Kidney (tissue), 14 donors: Measurements from ENCODE around the gene SLC25A36. TPM values are rescaled to one million over a fixed set of nuclear protein-coding genes. Genes with fewer than 3 reads are reported as not detected.

Source experiments
- DNase-seq, 5 donors: peaks; one replicate each; pipeline ENCODE4 v3.0.0-alpha.2; 2013 to 2020
- FAIRE-seq: peaks from 2 replicates; lab custom pipeline; 2012; peaks lifted over from hg19 to GRCh38; lab: Jason Lieb, UNC
- H3K27ac ChIP-seq, 2 donors: one replicate each; pipeline ENCODE4 v1.7.0; 2013; ENCODE audit warnings: low read depth in 2 of 2, low read length in 2 of 2, inconsistent platforms in 1 of 2
- H3K27me3 ChIP-seq: one replicate; pipeline ENCODE4 v1.7.1; 2013; ENCODE audit warnings: low read length, inconsistent platforms; ENCODE audit not compliant: control insufficient read depth, insufficient read depth
- H3K36me3 ChIP-seq, 3 donors: one replicate each; pipeline versions ENCODE4 v1.7.0 to v1.7.1; 2013; ENCODE audit warnings: low read length in 3 of 3, control low read depth in 1 of 3, inconsistent platforms in 1 of 3; ENCODE audit not compliant: insufficient read depth in 3 of 3, control insufficient read depth in 2 of 3
- H3K4me1 ChIP-seq, 3 donors: one replicate each; pipeline versions ENCODE4 v1.7.0 to v1.7.1; 2013; ENCODE audit warnings: low read length in 3 of 3, inconsistent platforms in 1 of 3, low read depth in 1 of 3; ENCODE audit not compliant: control insufficient read depth in 2 of 3, insufficient read depth in 2 of 3
- H3K4me3 ChIP-seq, 3 donors: one replicate each; pipeline versions ENCODE4 v1.7.0 to v1.8.1; 2013; ENCODE audit warnings: low read length in 3 of 3, control low read depth in 1 of 3, inconsistent platforms in 1 of 3
- H3K9ac ChIP-seq, 3 donors: one replicate each; pipeline versions ENCODE4 v1.7.0 to v1.7.1; 2013; ENCODE audit warnings: low read length in 3 of 3, control low read depth in 1 of 3, inconsistent platforms in 1 of 3
- H3K9me3 ChIP-seq, 3 donors: one replicate each; pipeline versions ENCODE4 v1.7.0 to v1.7.1; 2013; ENCODE audit warnings: low read length in 3 of 3, control low read depth in 1 of 3, inconsistent platforms in 1 of 3; ENCODE audit not compliant: control insufficient read depth in 2 of 3, insufficient read depth in 1 of 3
- CTCF ChIP-seq: IDR thresholded peaks from 3 replicates; pipeline ENCODE4 v1.5.1; 2012; ENCODE audit warnings: mild to moderate bottlenecking, moderate library complexity, borderline replicate concordance; ENCODE audit not compliant: insufficient read depth; ENCODE audit errors: extremely low read depth
- intact Hi-C: fragments of 100-400 bp; cut with DNase I; formaldehyde crosslinking; loops from one replicate; pipeline ENCODE4 v1.11.1; 2022
- polyA plus RNA-seq: library from polyadenylated mRNA; stranded (reverse); fragments of 350-450 nt; fragmentation: Illumina TruSeq; extraction: RNeasy Lipid Tissue Mini Kit (QIAGEN cat#74804); gene quantifications from one replicate; pipeline ENCODE4 v1.2.3, GENCODE V29; 2014; ENCODE audit warnings: low read depth, low replicate concordance; ENCODE audit not compliant: insufficient read depth
- total RNA-seq: library from RNA; stranded (reverse); fragmentation: NEBNext Ultra II Directional; extraction: Animal tissue kit (Norgen Biotek cat#: 25700); gene quantifications from one replicate; pipeline ENCODE4 v1.2.1, GENCODE V29; 2021
- donor health status: control.
- donor health status: control.
- donor health status: control.
- donor health status: control.
- donor health status: control.
- donor health status: DM: yes; HTN: yes; CAD: no.
- donor health status: Normal renal cell carcinoma (clear cell type).

The SLC25A36 gene
- total and polyA plus RNA-seq, 2 donors from 2014 or later: 20.0 to 78.1 TPM

DNA sequence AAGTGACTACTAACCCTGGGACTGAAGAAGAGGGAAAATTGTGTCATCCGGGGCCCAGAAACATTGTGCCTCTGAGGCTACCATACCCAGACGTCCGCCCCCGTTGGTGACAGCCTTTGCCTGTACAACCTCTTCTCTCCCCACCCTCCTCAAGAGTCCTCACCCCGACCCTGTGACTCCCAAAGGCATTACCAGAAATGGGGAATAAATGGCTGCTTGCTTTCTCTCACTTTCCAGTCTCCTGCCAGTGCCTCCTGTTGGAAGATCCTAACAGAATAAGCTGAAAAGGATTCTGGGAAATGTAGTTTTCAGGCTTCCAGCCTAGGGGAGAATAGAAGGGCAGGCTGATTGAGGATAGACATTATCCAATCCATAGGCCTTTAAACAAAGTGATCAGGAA is 30.8 kb upstream of the SLC25A36 start:
- Histone ChIP-seq H3K27me3 (no peaks in the 10 kb centered on the region), H3K27ac (no peak overlapping the region), H3K9ac (no peak overlapping the region), H3K36me3 (no peaks in the 10 kb centered on the region), H3K4me1 (no peaks in the 10 kb centered on the region), H3K9me3 (no peaks in the 10 kb centered on the region), H3K4me3 (peak overlapping the region; percentile 18 to 54 (median 45))
- no peak for TF ChIP-seq CTCF
- intact Hi-C loops: no loop called here
- no peak for FAIRE-seq
- peak in 3 of 5 donors; percentile 22 to 49 (median 42) for DNase-seq

DNA sequence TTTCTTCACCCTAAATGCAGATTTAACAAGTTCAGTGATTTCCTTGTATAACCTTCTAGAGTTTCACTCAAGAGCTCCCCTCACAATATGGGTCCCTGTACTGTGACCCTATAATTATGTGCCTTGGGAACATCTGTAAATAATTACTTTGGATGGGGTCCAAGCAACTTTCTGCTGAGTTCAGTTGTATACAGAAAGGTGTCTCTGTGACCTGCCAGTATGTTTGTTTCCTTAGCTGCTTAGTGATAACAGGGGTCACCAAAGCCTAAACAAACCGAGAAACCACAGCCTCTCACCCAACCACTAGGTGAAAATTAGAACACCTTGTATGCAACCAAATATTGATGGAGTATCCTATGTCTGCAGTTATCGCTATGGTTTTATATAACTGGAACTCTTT is 29.8 kb upstream of the SLC25A36 start:
- peak in 2 of 5 donors; percentile 22 to 29 for DNase-seq
- no peak for FAIRE-seq

GRCh38 chr3:140913728-140914127 is 27.9 kb upstream of the SLC25A36 start:
- TF ChIP-seq CTCF: no peak
- H3K4me3 ChIP-seq: no peak overlapping the region
- no peaks in the 10 kb centered on the region for H3K4me1 ChIP-seq
- H3K36me3 ChIP-seq: no peaks in the 10 kb centered on the region
- no peak overlapping the region for H3K9ac ChIP-seq
- DNase-seq (no peak), FAIRE-seq (no peak)
- no peak overlapping the region for H3K27ac ChIP-seq
- intact Hi-C loops: no loop called here
- H3K9me3 ChIP-seq: no peaks in the 10 kb centered on the region
- no peaks in the 10 kb centered on the region for H3K27me3 ChIP-seq

More for the DNA sequence above, 29.8 kb upstream of the SLC25A36 start:
- TF ChIP-seq CTCF: no peak
- Histone ChIP-seq H3K4me1 (no peaks in the 10 kb centered on the region), H3K9me3 (no peaks in the 10 kb centered on the region), H3K9ac (no peak overlapping the region), H3K27me3 (no peaks in the 10 kb centered on the region), H3K27ac (no peak overlapping the region), H3K36me3 (no peaks in the 10 kb centered on the region), H3K4me3 (no peak overlapping the region)
- intact Hi-C loops: no loop called here

- no peak for TF ChIP-seq CTCF
- Histone ChIP-seq H3K4me3 (no peak overlapping the region), H3K27ac (no peak overlapping the region), H3K4me1 (no peaks in the 10 kb centered on the region), H3K9me3 (no peaks in the 10 kb centered on the region), H3K27me3 (no peaks in the 10 kb centered on the region), H3K9ac (no peak overlapping the region), H3K36me3 (no peaks in the 10 kb centered on the region)
- DNase-seq (no peak), FAIRE-seq (no peak)
- intact Hi-C loops: no loop called here
These were observed 27.2 kb upstream of the SLC25A36 start for GRCh38 chr3:140914384-140914945.
